Activated CD4-positive, alpha-beta T cell treated with anti-CD3 and anti-CD28 coated beads for 36 hours (primary cell): ENCODE results near the gene PKD2. TPM values are rescaled to one million over a fixed set of nuclear protein-coding genes. Genes with fewer than 3 reads are reported as not detected.
"Not testable (repeated sequence)": the region's sequence is repeated elsewhere in the genome, so short reads cannot be mapped to it uniquely, and the experiment has no call there.

Experiments
- ATAC-seq: fragments of 200-7000 bp; cut with Tn5 transposase; one replicate; pipeline ENCODE4 v1.10.0; 2021; ENCODE audit warnings: mild to moderate bottlenecking, moderate library complexity
- CTCF ChIA-PET: fragments of 350-600 bp; sonication (Branson Sonifier 250); formaldehyde crosslinking; loops from one replicate; lab custom pipeline; 2021; ENCODE audit warnings: antibody characterized with exemption; lab: Charles Lee
- POLR2A ChIA-PET: fragments of 350-600 bp; sonication (Branson Sonifier 250); formaldehyde crosslinking; loops from one replicate; lab custom pipeline; 2021; ENCODE audit warnings: antibody characterized with exemption, inconsistent platforms; lab: Charles Lee
- DNase-seq: peaks from one replicate; pipeline ENCODE4 v3.0.0-alpha.2; 2020
- H3K27ac Mint-ChIP-seq: one replicate; pipeline ENCODE4 v1.8.0; 2021; ENCODE audit warnings: mixed read lengths
- H3K27me3 Mint-ChIP-seq: one replicate; pipeline ENCODE4 v1.8.0; 2021; ENCODE audit warnings: mixed read lengths
- H3K36me3 Mint-ChIP-seq: one replicate; pipeline ENCODE4 v1.8.0; 2021; ENCODE audit warnings: low read depth, mixed read lengths
- H3K4me1 Mint-ChIP-seq: one replicate; pipeline ENCODE4 v1.8.0; 2021; ENCODE audit warnings: mixed read lengths
- H3K4me3 Mint-ChIP-seq: one replicate; pipeline ENCODE4 v1.8.0; 2021; ENCODE audit warnings: mild to moderate bottlenecking, moderate library complexity, mixed read lengths
- H3K9me3 Mint-ChIP-seq: one replicate; pipeline ENCODE4 v1.8.0; 2021; ENCODE audit warnings: low read depth, mixed read lengths
- intact Hi-C, 2 experiments: fragments of 100-400 bp; cut with DNase I in 1 of 2; cut with micrococcal nuclease in 1 of 2; formaldehyde crosslinking; loops; one replicate each; pipeline versions ENCODE4 v1.14.2 to v1.15.1; 2022 to 2024; cut with DNase I, micrococcal nuclease
- total RNA-seq, 2 experiments: library from RNA; stranded (reverse); gene quantifications; one replicate each; pipeline ENCODE4 v1.2.3, GENCODE V29; 2021

Gene PKD2
- total RNA-seq, 2 experiments from 2014 or later, result 4.1 to 5.0 TPM

GRCh38 chr4:87989765-87990164, 17.7 kb upstream of the PKD2 start:
- POLR2A ChIA-PET, result no interaction called here
- Mint-ChIP-seq H3K27ac (no peak overlapping the region), H3K9me3 (no peaks in the 10 kb centered on the region), H3K4me1 (peaks cover 3% of the 10 kb centered on the region), H3K36me3 (no peaks in the 10 kb centered on the region), H3K27me3 (peaks cover 9% of the 10 kb centered on the region), H3K4me3 (no peak overlapping the region)
- DNase-seq (no peak), ATAC-seq (no peak)
- intact Hi-C loops, result no loop called here
- CTCF ChIA-PET, result interaction anchor here (1.4 kb wide), 1 partner anchor 9 kb away, joined by 3 read pairs; no protein-coding TSS in a partner anchor

- ChIA-PET POLR2A (no interaction called here), CTCF (interaction anchor here (1.2 kb wide), 1 partner anchor 22 kb away, joined by 3 read pairs; no protein-coding TSS in a partner anchor)
- intact Hi-C loops, result no loop called here
- peaks cover 9% of the 10 kb centered on the region for H3K27me3 Mint-ChIP-seq
- no peak overlapping the region for H3K27ac Mint-ChIP-seq
- H3K4me1 Mint-ChIP-seq, result peaks cover 3% of the 10 kb centered on the region
- H3K36me3 Mint-ChIP-seq, result no peaks in the 10 kb centered on the region
- no peak overlapping the region for H3K4me3 Mint-ChIP-seq
- no peaks in the 10 kb centered on the region for H3K9me3 Mint-ChIP-seq
- no peak for ATAC-seq
- DNase-seq, result no peak
These were observed 12.0 kb upstream of the PKD2 start for GRCh38 chr4:87995435-87995834.

- H3K4me1 Mint-ChIP-seq, H3K36me3 Mint-ChIP-seq, intact Hi-C loops, H3K9me3 Mint-ChIP-seq, POLR2A ChIA-PET, H3K4me3 Mint-ChIP-seq, DNase-seq, H3K27ac Mint-ChIP-seq, ATAC-seq, H3K27me3 Mint-ChIP-seq: not testable (repeated sequence)
- CTCF ChIA-PET, result interaction anchor here (0.6 to 1.2 kb wide), 4 partner anchors 10 to 1576 kb away, joined by 3 to 5 read pairs (median 3); no protein-coding TSS in a partner anchor
These were observed 8.2 kb upstream of the PKD2 start for GRCh38 chr4:87999191-87999691.

GRCh38 chr4:88001871-88002270, 5.6 kb upstream of the PKD2 start:
- no peak for DNase-seq
- Mint-ChIP-seq H3K9me3 (no peaks in the 10 kb centered on the region), H3K36me3 (no peaks in the 10 kb centered on the region), H3K4me1 (peaks cover under 1% of the 10 kb centered on the region), H3K4me3 (no peak overlapping the region), H3K27ac (no peak overlapping the region), H3K27me3 (peaks cover 7% of the 10 kb centered on the region)
- intact Hi-C loops, result no loop called here
- ChIA-PET CTCF (interaction anchor here (0.6 to 1.4 kb wide), 3 partner anchors 20 to 260 kb away, joined by 3 to 4 read pairs (median 3); no protein-coding TSS in a partner anchor), POLR2A (interaction anchor here (0.6 kb wide), 1 partner anchor 84 kb away, joined by 3 read pairs; no protein-coding TSS in a partner anchor)
- no peak for ATAC-seq

- Mint-ChIP-seq H3K4me3 (no peak overlapping the region), H3K9me3 (no peaks in the 10 kb centered on the region), H3K36me3 (no peaks in the 10 kb centered on the region), H3K27ac (no peak overlapping the region), H3K27me3 (peaks cover 8% of the 10 kb centered on the region), H3K4me1 (peaks cover 3% of the 10 kb centered on the region)
- intact Hi-C loops, result no loop called here
- CTCF ChIA-PET, result no interaction called here
- no peak for ATAC-seq
- POLR2A ChIA-PET, result no interaction called here
- no peak for DNase-seq
These were observed 4.6 kb upstream of the PKD2 start for GRCh38 chr4:88002786-88003185.

DNA sequence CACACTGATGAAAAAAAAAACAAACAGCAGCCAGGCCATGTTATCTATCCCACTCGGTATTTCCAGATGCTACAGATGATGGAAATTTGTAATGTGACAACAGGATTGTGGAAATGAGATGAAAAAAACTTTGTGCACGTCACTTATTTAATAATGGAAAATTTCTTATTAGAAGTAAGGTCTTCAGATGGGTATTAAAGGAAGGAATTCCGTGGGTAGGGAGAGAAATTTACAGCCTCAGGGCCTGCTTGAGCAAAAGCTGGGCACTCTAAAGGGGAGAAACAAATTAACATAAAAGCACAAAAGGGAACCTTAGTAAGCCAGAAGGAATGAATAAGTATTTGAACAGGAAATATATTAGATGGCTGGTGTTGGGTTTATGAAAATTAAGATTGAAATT, 4.2 kb upstream of the PKD2 start:
- peaks cover 3% of the 10 kb centered on the region for H3K4me1 Mint-ChIP-seq
- no peaks in the 10 kb centered on the region for H3K9me3 Mint-ChIP-seq
- CTCF ChIA-PET, result no interaction called here

DNA sequence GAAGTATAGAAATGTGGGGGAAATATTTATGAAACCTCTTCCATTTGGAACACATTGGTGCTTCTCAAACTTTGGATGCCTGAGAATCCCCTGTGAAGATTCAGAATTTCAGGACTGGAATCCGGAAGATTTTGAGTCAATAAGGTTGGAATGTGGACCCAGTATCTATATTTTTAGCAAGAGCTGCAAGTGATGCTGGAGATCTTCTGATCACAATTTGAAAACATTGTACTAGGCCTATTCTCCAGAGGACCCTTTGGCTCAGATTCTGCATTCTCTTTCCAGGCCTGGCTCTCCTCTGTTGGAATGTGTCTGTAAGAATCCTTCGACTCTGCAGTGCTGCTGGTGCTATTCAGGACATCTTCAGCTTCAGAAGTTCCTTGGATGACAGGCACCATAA, 2.4 kb upstream of the PKD2 start:
- Mint-ChIP-seq H3K9me3 (no peaks in the 10 kb centered on the region), H3K27me3 (peaks cover 5% of the 10 kb centered on the region), H3K36me3 (no peaks in the 10 kb centered on the region), H3K27ac (no peak overlapping the region), H3K4me3 (no peak overlapping the region), H3K4me1 (peaks cover 13% of the 10 kb centered on the region)
- ATAC-seq, result no peak
- POLR2A ChIA-PET, result no interaction called here
- intact Hi-C loops, result loop anchor here in 1 of 2 experiments (5.0 kb wide), 3 partner anchors 583 to 1107 kb away; partner anchors contain the start of genes HERC3, NUDT9 and TIGD2
- DNase-seq, result no peak
- CTCF ChIA-PET, result no interaction called here

More for the DNA sequence above, 4.2 kb upstream of the PKD2 start:
- H3K4me3 Mint-ChIP-seq, result no peak overlapping the region
- H3K27me3 Mint-ChIP-seq, result peaks cover 8% of the 10 kb centered on the region
- DNase-seq (no peak), ATAC-seq (no peak)
- intact Hi-C loops, result no loop called here
- POLR2A ChIA-PET, result no interaction called here
- H3K36me3 Mint-ChIP-seq, result no peaks in the 10 kb centered on the region
- H3K27ac Mint-ChIP-seq, result no peak overlapping the region

GRCh38 chr4:88005946-88006345, 1.5 kb upstream of the PKD2 start:
- Mint-ChIP-seq H3K27ac (no peak overlapping the region), H3K27me3 (peaks cover 5% of the 10 kb centered on the region), H3K4me1 (peaks cover 20% of the 10 kb centered on the region), H3K36me3 (no peaks in the 10 kb centered on the region), H3K9me3 (no peaks in the 10 kb centered on the region), H3K4me3 (no peak overlapping the region)
- CTCF ChIA-PET, result interaction anchor here (0.6 kb wide), 2 partner anchors 206 to 445 kb away, joined by 3 read pairs; no protein-coding TSS in a partner anchor
- intact Hi-C loops, result loop anchor here in 1 of 2 experiments (2.0 to 5.0 kb wide), 4 partner anchors 451 to 1106 kb away; partner anchors contain the start of genes HERC3, HERC5, NUDT9 and TIGD2
- DNase-seq (no peak), ATAC-seq (no peak)
- POLR2A ChIA-PET, result no interaction called here

- DNase-seq, result no peak
- intact Hi-C loops, result loop anchor here in 1 of 2 experiments (1.0 to 5.0 kb wide), 5 partner anchors 277 to 1105 kb away; partner anchors contain the start of genes HERC3, HERC5, NUDT9 and PPM1K
- Mint-ChIP-seq H3K9me3 (no peaks in the 10 kb centered on the region), H3K27me3 (peaks cover 5% of the 10 kb centered on the region), H3K36me3 (no peaks in the 10 kb centered on the region), H3K4me1 (peaks cover 28% of the 10 kb centered on the region), H3K4me3 (peak overlapping the region; percentile 48), H3K27ac (peak overlapping the region; percentile 34)
- ATAC-seq, result no peak
- ChIA-PET CTCF (no interaction called here), POLR2A (no interaction called here)
These were observed 505 bp upstream of the PKD2 start for GRCh38 chr4:88006956-88007303.

- Mint-ChIP-seq H3K27ac (peak overlapping the region; percentile 72), H3K27me3 (peaks cover 5% of the 10 kb centered on the region), H3K9me3 (no peaks in the 10 kb centered on the region), H3K36me3 (no peaks in the 10 kb centered on the region), H3K4me1 (peaks cover 39% of the 10 kb centered on the region), H3K4me3 (peak overlapping the region; percentile 84)
- ChIA-PET POLR2A (no interaction called here), CTCF (interaction anchor here (0.6 to 1.5 kb wide), 2 partner anchors 25 to 586 kb away, joined by 3 to 5 read pairs; partner anchors contain the start of gene NUDT9)
- intact Hi-C loops, result loop anchor here in 1 of 2 experiments (5.0 kb wide), 3 partner anchors 584 to 1104 kb away; partner anchors contain the start of genes HERC3, NUDT9 and TIGD2
- DNase-seq (peak; percentile 48), ATAC-seq (peak; percentile 34)
These were observed 797 bp downstream of the PKD2 start for GRCh38 chr4:88008122-88008742.

DNA sequence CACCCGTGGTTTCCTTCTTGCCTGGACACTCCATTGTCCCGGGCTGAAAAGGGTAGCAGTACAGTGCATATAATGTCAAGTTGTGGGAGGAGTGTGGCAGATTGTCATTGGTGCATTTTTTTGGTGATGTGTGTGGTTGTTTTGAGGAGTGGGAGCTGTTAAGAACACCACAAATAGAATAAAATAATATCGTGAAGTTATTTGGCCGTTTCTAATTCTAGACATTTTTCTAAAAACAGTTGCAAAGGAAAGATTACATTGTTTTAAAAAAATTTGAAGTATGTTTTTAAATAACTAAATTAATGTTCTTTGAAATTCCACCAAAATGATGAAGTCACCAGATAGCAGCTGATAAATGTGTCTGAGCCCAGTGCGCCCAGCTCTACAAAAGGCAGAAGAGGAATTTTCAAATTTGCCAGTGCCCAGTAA, 1.3 kb downstream of the PKD2 start:
- DNase-seq (no peak), ATAC-seq (peak; percentile 35)
- H3K36me3 Mint-ChIP-seq, result no peaks in the 10 kb centered on the region
- CTCF ChIA-PET, result interaction anchor here (0.6 to 1.5 kb wide), 3 partner anchors 18 to 586 kb away, joined by 3 to 5 read pairs (median 4); partner anchors contain the start of gene NUDT9
- POLR2A ChIA-PET, result no interaction called here
- peak overlapping the region; percentile 72 for H3K27ac Mint-ChIP-seq
- intact Hi-C loops, result loop anchor here in 1 of 2 experiments (5.0 kb wide), 3 partner anchors 584 to 1104 kb away; partner anchors contain the start of genes HERC3, NUDT9 and TIGD2
- H3K9me3 Mint-ChIP-seq, result no peaks in the 10 kb centered on the region
- H3K27me3 Mint-ChIP-seq, result peaks cover 5% of the 10 kb centered on the region
- peak overlapping the region; percentile 84 for H3K4me3 Mint-ChIP-seq
- peaks cover 39% of the 10 kb centered on the region for H3K4me1 Mint-ChIP-seq
